Activated gamma-delta T cell treated with Interleukin-2 at 50 U/mL for 16 hours (primary cell): ENCODE measurements around the gene RAPSN.

Source experiments
- DNase-seq: peaks from one replicate; pipeline ENCODE4 v3.0.0-alpha.2; 2020

The RAPSN gene

GRCh38 chr11:47448566-47449427 lies at the start of gene RAPSN:
Gene RAPSN (minus strand): TSS chr11:47449136. CDS start chr11:47448964, 172 bp downstream.
- no peak for DNase-seq

DNA sequence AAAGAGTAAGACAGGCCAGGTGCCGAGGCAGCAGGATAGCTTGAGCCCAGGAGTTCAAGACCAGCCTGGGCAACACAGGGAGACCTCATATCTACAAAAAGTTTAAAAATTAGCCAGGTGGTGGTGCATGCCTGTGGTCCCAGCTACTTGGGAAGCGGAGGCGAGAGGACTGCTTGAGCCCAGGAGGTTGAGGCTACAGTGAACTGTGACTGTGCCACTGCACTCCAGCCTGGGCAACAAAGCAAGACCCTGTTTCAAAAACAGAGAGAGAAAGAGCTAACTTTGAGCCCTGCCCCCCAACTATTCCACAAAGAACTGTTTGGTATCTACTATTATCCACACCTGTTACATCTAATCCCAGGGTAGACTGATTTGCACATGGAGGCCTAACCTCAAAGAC lies 49.2 kb upstream of the RAPSN start:
- no peak for DNase-seq

GRCh38 chr11:47496808-47497207 lies 47.9 kb upstream of the RAPSN start:
- DNase-seq, result no peak

DNA sequence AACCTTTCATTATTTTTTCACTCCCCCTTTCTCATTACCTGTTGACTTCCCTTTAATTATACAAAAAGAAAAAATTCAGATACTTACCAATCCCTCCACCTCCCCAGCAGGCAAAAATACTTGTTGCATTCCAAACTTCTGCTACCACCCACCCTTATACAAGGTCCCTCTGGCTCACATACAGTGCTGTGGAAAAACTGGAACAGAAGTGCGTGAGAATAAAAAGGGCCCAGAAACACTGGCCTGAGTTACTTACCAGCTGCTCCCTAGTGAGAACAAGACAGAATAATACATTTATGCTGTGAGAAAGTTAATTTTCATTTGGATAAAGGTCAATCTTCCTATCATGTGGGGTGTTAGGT lies 46.9 kb upstream of the RAPSN start:
- no peak for DNase-seq

DNA sequence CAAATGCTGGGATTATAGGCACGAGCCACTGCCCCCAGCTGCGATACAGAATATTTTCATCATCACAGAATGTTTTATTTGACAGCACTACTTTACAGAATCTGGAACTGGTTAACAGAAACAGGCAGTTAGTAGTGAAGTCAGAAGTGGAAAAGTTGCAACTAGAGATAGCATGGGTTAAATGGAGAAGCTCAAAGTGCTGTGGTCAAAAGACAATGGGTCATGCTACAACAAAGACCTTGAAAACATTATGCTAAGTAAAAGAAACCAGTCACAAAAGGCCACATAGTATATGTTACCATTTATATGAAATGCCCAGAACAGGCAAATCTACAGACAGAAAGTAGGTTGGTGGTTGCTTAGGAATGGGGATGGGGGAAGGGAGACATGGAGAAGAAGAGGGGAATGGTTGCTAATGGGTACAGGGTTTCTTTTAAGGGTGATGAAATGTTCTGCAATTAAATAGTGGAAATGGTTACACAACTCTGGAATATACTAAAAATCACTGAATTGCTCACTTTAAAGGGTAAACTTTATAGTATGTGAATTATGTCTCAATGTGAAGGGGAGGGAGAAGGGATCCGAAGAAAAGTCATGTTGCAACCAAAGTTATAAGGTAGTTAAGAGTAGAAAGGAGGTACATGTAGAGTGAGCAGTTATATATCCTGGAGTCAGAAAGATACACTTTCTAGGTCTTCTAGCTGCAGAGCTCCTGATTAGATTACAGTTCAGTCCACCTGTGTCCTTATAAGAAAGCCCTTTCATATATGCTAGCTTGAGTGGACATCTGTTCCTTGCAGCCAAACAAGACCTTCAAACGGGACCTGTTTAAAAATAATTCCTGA lies 46.3 kb upstream of the RAPSN start:
- no peak for DNase-seq

- DNase-seq, result no peak
These were observed 40.4 kb upstream of the RAPSN start for GRCh38 chr11:47489395-47489755.

- no peak for DNase-seq
These were observed 39.9 kb upstream of the RAPSN start for GRCh38 chr11:47488674-47489394.

GRCh38 chr11:47488111-47488510 lies 39.2 kb upstream of the RAPSN start:
- DNase-seq, result no peak

DNA sequence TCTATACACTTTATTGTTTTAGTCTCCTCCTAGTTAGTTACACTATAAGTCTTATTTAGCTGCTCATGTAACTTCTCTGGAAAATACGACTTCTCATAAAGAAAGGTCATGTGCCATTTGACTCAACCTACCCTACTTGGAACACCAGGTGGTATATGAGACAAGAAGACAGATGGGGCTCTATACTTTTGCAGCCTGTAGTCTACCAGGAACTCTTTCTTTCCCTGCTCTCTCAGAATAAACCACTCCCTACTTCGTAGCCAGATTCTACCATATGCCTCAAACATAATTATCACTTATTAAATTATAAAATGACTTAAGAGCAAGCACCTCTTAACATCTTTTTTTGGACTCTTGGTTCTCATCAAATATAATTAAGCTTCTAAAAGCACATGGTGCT lies 38.5 kb upstream of the RAPSN start:
- no peak for DNase-seq

GRCh38 chr11:47485107-47485506 lies 36.2 kb upstream of the RAPSN start:
- DNase-seq, result no peak

- DNase-seq, result no peak
These were observed 34.5 kb upstream of the RAPSN start for GRCh38 chr11:47483457-47483856.

DNA sequence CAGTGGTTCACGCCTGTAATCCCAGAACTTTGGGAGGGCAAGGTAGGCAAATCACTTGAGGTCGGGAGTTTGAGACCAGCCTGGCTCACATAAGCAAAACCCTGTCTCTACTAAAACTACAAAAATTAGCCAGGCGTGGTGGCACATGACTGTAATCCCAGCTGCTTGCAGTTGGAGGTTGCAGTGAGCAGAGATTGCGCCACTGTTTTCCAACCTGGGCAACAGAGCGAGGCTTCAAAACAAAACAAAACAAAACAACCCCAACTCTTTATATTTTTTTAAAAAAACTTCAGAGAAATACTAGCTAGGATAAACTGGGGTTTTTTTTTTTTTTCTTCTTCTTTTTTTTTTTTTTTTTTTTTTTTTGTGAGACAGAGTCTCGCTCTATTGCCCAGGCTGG lies 31.8 kb upstream of the RAPSN start:
- no peak for DNase-seq

- DNase-seq, result no peak
These were observed 29.9 kb upstream of the RAPSN start for GRCh38 chr11:47478651-47479329.

DNA sequence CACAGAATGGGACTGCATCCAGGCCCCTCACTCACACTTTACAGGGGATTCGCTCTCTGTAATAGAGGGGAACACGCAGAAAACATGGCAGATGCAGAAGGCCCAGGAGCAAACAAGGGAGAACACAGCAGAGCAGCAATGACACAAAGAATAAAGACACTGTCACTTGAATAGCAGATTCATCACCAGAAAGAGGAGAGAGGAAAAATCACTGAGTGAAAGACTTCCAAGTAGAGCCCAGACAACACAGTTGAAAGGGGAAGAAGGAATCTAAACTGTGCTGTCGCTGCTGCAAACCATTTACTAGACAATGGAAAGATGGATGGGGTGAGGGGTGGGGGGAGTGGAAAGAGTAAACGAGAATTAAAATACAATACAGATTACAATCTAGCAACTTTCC lies 28.8 kb upstream of the RAPSN start:
- DNase-seq, result no peak

GRCh38 chr11:47477323-47477722 lies 28.4 kb upstream of the RAPSN start:
- no peak for DNase-seq

GRCh38 chr11:47470671-47471070 lies 21.7 kb upstream of the RAPSN start:
- no peak for DNase-seq

GRCh38 chr11:47469361-47470179 lies 20.6 kb upstream of the RAPSN start:
- DNase-seq, result no peak

GRCh38 chr11:47468598-47469214 lies 19.8 kb upstream of the RAPSN start:
- no peak for DNase-seq

GRCh38 chr11:47467357-47467756 lies 18.4 kb upstream of the RAPSN start:
- no peak for DNase-seq

GRCh38 chr11:47466701-47467250 lies 17.8 kb upstream of the RAPSN start:
- no peak for DNase-seq

GRCh38 chr11:47466201-47466600 lies 17.3 kb upstream of the RAPSN start:
- DNase-seq, result no peak
